Cardiac fibroblast (primary cell): ENCODE results near the gene VEGFA.

ENCODE experiments used
- DNase-seq, 2 donors: peaks; one replicate each; pipeline versions ENCODE4 v3.0.0 to v3.0.0-alpha.2; 2010; ENCODE audit warnings: low read depth in 2 of 2
- H3K4me3 ChIP-seq, 2 donors: replicated peaks in 1 of 2; 1 replicate in 1 of 2; 2 replicates in 1 of 2; pipeline ENCODE4 v1.5.1; 2011; ENCODE audit warnings: low read depth in 2 of 2, low read length in 2 of 2, mild to moderate bottlenecking in 2 of 2, moderate library complexity in 1 of 2
- CTCF ChIP-seq: IDR thresholded peaks from one replicate; pipeline ENCODE4 v1.5.1; 2011; ENCODE audit warnings: low read depth, mild to moderate bottlenecking, low read length, inconsistent platforms

VEGFA gene

GRCh38 chr6:43823879-43824702 is 54.1 kb downstream of the VEGFA start:
- no peak for DNase-seq
- TF ChIP-seq CTCF, result no peak
- no peak overlapping the region for H3K4me3 ChIP-seq

DNA sequence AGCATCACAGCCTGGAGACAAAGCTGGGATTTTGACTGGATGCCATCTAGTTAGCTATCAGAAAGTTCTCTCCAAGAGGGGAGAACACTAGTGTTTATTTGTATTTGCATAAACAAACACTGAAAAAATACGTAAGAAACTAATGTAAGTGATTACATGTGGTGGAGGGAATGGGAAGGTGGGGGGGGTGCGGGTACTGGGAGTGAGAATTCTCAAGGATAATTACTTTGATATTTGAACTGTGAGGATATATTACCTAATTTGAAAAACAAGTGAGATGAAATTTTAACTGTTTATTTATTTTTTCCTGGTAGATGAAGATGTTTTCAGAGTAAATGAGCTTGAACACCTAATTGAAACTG is 54.7 kb downstream of the VEGFA start:
- TF ChIP-seq CTCF, result no peak
- no peak for DNase-seq
- no peak overlapping the region for H3K4me3 ChIP-seq

DNA sequence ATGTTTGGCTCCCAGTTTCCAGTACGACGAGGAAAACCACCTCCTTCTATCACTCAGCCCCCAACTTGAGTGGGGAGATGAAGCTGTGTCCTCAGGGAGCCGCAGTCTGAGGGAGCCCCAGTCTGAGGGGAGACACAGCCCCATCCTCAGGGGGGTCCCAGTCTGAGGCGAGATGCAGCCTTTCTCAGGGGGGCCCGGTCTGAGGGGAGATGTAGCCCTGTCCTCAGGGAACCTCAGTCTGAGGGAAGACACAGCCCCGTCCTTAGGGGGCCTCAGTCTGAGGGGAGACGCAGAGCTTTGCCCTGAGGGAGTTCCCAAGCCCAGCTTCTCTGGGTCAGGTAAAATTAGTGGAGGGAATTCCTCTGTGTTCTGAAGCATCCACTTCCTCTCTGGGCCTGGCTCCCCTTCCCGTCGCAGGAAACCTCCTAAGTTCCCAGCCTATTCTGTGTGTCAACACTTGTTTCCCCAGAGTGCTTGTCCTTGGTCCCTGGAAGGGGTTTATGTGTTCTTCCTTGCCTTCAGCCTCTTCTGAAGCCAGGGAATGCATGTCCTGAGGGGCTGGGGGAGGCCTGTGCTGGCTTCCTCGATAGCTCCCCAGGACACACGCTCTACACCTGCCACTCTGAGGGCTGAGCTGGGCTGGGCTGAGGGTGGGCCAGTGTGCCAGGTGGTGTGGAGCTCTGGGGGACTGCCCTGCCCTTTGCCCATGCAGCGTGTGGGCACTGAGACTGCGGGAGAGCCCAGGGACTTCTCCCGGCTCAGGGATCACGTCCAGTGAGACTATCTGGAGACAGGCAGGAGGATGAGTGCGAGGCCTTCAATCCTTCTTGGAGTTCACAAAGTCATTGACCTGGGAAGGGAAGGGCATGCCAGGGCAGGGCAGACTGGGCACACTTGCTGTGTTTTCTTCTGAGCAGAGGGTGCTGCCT is 55.4 kb downstream of the VEGFA start:
- H3K4me3 ChIP-seq, result no peak overlapping the region
- TF ChIP-seq CTCF, result no peak
- DNase-seq, result no peak

DNA sequence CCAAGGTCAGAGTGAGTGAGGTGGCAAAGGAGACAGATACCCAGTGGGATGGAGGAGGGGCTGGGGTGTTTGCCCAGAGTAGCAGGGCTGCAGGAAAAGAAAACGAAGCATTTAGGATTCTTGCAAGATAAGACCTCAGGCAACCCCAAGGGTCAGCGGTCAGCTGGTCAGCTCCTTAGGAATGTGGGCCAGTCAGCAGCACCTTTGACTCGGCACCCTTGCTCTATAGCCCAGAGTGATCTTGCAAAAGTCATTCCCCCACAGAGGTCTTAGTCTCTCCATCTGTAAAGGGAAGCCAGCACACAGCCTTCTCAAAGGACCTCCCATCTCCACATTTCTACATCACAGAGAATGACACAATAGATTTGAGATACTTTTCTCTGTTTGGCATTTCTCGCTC is 56.7 kb downstream of the VEGFA start:
- TF ChIP-seq CTCF, result no peak
- no peak overlapping the region for H3K4me3 ChIP-seq
- no peak for DNase-seq

DNA sequence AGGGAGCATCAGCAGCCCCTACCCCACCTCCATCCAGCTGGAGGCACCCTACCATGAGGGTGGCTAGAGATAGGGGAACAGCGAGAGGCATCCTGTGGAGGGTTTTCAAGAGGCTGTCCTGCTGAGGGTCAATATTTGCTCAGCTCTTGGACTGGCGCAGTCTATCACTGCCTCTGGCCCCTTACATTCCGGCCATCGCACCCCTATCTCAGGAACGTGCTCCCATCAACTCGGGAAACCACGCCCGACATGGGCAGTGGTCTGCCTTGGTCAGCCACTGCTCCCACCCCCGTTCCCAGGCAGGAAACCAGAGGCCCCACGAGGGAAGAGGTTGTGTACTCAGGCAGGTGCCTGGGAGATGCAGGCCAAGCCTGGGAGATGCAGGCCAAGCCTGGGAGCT is 57.9 kb downstream of the VEGFA start:
- no peak for TF ChIP-seq CTCF
- no peak overlapping the region for H3K4me3 ChIP-seq
- DNase-seq, result no peak

- no peak for TF ChIP-seq CTCF
- no peak for DNase-seq
- H3K4me3 ChIP-seq, result no peak overlapping the region
Observed at GRCh38 chr6:43828711-43829110, 58.7 kb downstream of the VEGFA start.
